ENCODE measurements around the gene PSD4. TPM values are rescaled to one million over a fixed set of nuclear protein-coding genes. Genes with fewer than 3 reads are reported as not detected.

The PSD4 gene
- total and polyA plus RNA-seq, 10 of the 15 experiments (the other 5 are each of a cell fraction or from before 2014, with no cell fraction given), result 0.68 to 114 (median 35.1) TPM

- H3K9me3 ChIP-seq (replicated peaks; ENCODE audit: control insufficient read depth, insufficient read depth, low read length), result no peaks in the 10 kb centered on the region; the same call in 1 of the 3 replicates
- ChIA-PET RAD21 (ENCODE audit: unreplicated experiment) (interaction anchor here (0.8 to 3.8 kb wide), 11 partner anchors 9 to 214 kb away, joined by 3 to 75 read pairs (median 7); no protein-coding TSS in a partner anchor), CTCF (interaction anchor here (0.8 to 13.8 kb wide), 24 partner anchors 8 to 215 kb away, joined by 3 to 195 read pairs (median 4); no protein-coding TSS in a partner anchor), SMC1A (ENCODE audit: uncharacterized antibody, unreplicated experiment) (interaction anchor here (0.9 to 4.2 kb wide), 17 partner anchors 8 to 265 kb away, joined by 3 to 52 read pairs (median 4); no protein-coding TSS in a partner anchor), POLR2A (interaction anchor here (0.6 to 2.0 kb wide), 8 partner anchors 9 to 60 kb away, joined by 3 to 11 read pairs (median 4); no protein-coding TSS in a partner anchor)
- H3K27me3 ChIP-seq (replicated peaks in 1 of 2; ENCODE audit: control insufficient read depth in 2 of 2, insufficient read depth in 2 of 2, low read length in 1 of 2), result no peaks in the 10 kb centered on the region
- DNase-seq (ENCODE audit: low read depth, low spot score) (peak; percentile 87), ATAC-seq (peak; percentile 77), FAIRE-seq (peak; percentile 85)
- WGBS (ENCODE audit: insufficient coverage, insufficient replicate concordance, low lambda C conversion rate, missing lambda C conversion rate), result 1% methylated on average over 8 of the region's 8 CpGs
- H3K36me3 ChIP-seq (ENCODE audit: control insufficient read depth in 2 of 2, insufficient read depth in 2 of 2, low read length in 1 of 2), result peaks cover 3 to 11% of the 10 kb centered on the region in 2 experiments
- no peak overlapping the region for H2AFZ ChIP-seq (ENCODE audit: control insufficient read depth, low read depth, low read length)
- intact Hi-C loops (cut with micrococcal nuclease; ENCODE audit: unreplicated experiment), result loop anchor here (1.0 kb wide), 1 partner anchor 37 kb away; no protein-coding TSS in a partner anchor
- peaks cover 38% of the 10 kb centered on the region for H3K4me1 ChIP-seq (ENCODE audit: control insufficient read depth, insufficient read depth, low read length)
- H3K4me2 ChIP-seq (ENCODE audit: control insufficient read depth, insufficient read depth), result peak overlapping the region; percentile 86
- H3K27ac ChIP-seq (ENCODE audit: control insufficient read depth, insufficient read depth), result peak overlapping the region; percentile 96
- peaks cover 66% of the 10 kb centered on the region for H3K79me2 ChIP-seq (ENCODE audit: control insufficient read depth, insufficient read depth, low read length)
- H3K4me3 ChIP-seq, result peak overlapping the region; percentile 95
- H4K20me1 ChIP-seq (ENCODE audit: control insufficient read depth, insufficient read depth), result peaks cover 20% of the 10 kb centered on the region; the same call in 1 of the 2 replicates
- in situ Hi-C loops (cut with MboI), result no loop called here
- BruUV-seq (replicated peaks), result no TSS peak
- peak overlapping the region; percentile 97 for H3K9ac ChIP-seq (ENCODE audit: control insufficient read depth, insufficient read depth, low read length)
- TF ChIP-seq JUNB (IDR thresholded peaks at IDR 0.05) (peak; percentile 79), ZNF207 (IDR thresholded peaks at IDR 0.05; ENCODE audit: borderline replicate concordance) (no peak), RAD21 (IDR thresholded peaks at IDR 0.05; ENCODE audit: insufficient read depth, low read depth, low read length) (no peak; the same call in 1 of the 2 replicates), TCF7 (IDR thresholded peaks at IDR 0.05; ENCODE audit: borderline replicate concordance) (no peak), TCF12 (IDR thresholded peaks at IDR 0.05; ENCODE audit: low read depth, low read length) (peak; percentile 79), ATF7 (IDR thresholded peaks at IDR 0.05; ENCODE audit: low read depth) (peak; percentile 89), PBX3 (IDR thresholded peaks at IDR 0.05; ENCODE audit: insufficient replicate concordance, low read depth, low read length) (peak; percentile 39), SMARCA5 (IDR thresholded peaks at IDR 0.05) (0 out of 2 replicates have a peak, but pooled peaks have one; percentile 34), HDGF (IDR thresholded peaks at IDR 0.05) (peak; percentile 96), SUPT20H (IDR thresholded peaks at IDR 0.05; ENCODE audit: borderline replicate concordance, control insufficient read depth, low read depth, low read length) (no peak), ATF3 (IDR thresholded peaks at IDR 0.05; ENCODE audit: borderline replicate concordance, extremely low read depth, low read depth, low read length) (no peak), SUZ12 (IDR thresholded peaks at IDR 0.05; ENCODE audit: unreplicated experiment) (no peak), EED (IDR thresholded peaks at IDR 0.05; ENCODE audit: low read depth) (peak; percentile 92), SMAD1 (IDR thresholded peaks at IDR 0.05; ENCODE audit: low read depth, partially characterized antibody) (peak; percentile 79), CBFB (IDR thresholded peaks at IDR 0.05; ENCODE audit: low read depth) (peak; percentile 96; the same call in 1 of the 2 replicates), SREBF1 (IDR thresholded peaks at IDR 0.05; ENCODE audit: low read length) (no peak), SKIL (IDR thresholded peaks at IDR 0.05; ENCODE audit: low read depth, poor library complexity, severe bottlenecking) (peak; percentile 81), CTCF (IDR thresholded peaks at IDR 0.05 in 2 of 3, conservative IDR thresholded peaks at IDR 0.05 in 1 of 3; ENCODE audit: control insufficient read depth in 2 of 3, extremely low read depth in 1 of 3, insufficient read depth in 1 of 3, low read depth in 3 of 3, low read length in 3 of 3) (no peak)
Measured at GRCh38 chr2:113175042-113175628, 1.4 kb downstream of the PSD4 start.

Data from GM12878 (cell line).